ENCODE data around the gene GPC6.

DNA sequence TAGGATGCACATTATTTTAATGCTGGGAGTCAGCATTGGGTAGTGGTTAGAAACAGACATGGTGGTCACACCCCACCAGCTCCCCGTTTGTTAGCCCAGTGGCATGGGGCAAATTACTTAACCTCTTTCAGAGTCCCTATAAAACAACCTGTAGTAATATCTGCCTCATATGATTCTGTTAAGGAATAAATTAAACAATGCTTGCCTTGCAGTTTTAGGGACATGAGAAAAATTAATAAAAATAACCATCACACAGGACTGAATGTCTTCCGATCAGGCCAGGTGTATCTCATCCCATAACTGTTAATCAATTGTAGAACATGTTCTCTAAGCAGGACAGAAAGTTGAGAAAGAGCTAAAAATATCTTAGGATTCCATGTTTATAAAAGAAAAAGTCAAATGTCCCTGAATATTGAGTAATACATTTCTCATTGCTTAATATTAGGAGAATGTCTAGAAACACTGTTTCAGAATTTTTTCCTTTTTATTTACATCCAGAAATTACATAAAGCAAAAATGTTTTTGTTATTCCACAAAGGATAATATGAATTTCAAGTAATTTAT lies 196.5 kb downstream of the GPC6 start:
- TF ChIP-seq, protein P1, sequence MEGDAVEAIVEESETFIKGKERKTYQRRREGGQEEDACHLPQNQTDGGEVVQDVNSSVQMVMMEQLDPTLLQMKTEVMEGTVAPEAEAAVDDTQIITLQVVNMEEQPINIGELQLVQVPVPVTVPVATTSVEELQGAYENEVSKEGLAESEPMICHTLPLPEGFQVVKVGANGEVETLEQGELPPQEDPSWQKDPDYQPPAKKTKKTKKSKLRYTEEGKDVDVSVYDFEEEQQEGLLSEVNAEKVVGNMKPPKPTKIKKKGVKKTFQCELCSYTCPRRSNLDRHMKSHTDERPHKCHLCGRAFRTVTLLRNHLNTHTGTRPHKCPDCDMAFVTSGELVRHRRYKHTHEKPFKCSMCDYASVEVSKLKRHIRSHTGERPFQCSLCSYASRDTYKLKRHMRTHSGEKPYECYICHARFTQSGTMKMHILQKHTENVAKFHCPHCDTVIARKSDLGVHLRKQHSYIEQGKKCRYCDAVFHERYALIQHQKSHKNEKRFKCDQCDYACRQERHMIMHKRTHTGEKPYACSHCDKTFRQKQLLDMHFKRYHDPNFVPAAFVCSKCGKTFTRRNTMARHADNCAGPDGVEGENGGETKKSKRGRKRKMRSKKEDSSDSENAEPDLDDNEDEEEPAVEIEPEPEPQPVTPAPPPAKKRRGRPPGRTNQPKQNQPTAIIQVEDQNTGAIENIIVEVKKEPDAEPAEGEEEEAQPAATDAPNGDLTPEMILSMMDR (IDR thresholded peaks at IDR 0.05; ENCODE audit: poor library complexity, severe bottlenecking) = no peak
- no peak for TF ChIP-seq EZH2 (IDR thresholded peaks at IDR 0.05; ENCODE audit: borderline replicate concordance, insufficient read depth, low read length, poor library complexity, severe bottlenecking)
- no peak for TF ChIP-seq POLR2AphosphoS5 (IDR thresholded peaks at IDR 0.05)
- no peak for TF ChIP-seq MXI1 (conservative IDR thresholded peaks at IDR 0.05; ENCODE audit: poor library complexity, severe bottlenecking)
- no peak for TF ChIP-seq RAD21 (conservative IDR thresholded peaks at IDR 0.05)
- no peak for TF ChIP-seq TAF1 (IDR thresholded peaks at IDR 0.05; ENCODE audit: low read depth)
- TF ChIP-seq EP300 (conservative IDR thresholded peaks at IDR 0.05; ENCODE audit: poor library complexity, severe bottlenecking) = no peak

Data from neural cell (in vitro differentiated cells).